NCI-H345 treated with DMSO at 0.1 percent for 48 hours (cell line): ENCODE measurements around the gene NOC2L.

Source experiments
- DNase-seq: peaks from one replicate; lab custom pipeline; 2025; ENCODE audit not compliant: unreplicated experiment; lab: John Stamatoyannopoulos, UW

Gene NOC2L

GRCh38 chr1:930633-931138 is 28.4 kb downstream of the NOC2L start:
- DNase-seq = no peak

- DNase-seq = no peak
Measured at GRCh38 chr1:929712-930632, 29.1 kb downstream of the NOC2L start.

DNA sequence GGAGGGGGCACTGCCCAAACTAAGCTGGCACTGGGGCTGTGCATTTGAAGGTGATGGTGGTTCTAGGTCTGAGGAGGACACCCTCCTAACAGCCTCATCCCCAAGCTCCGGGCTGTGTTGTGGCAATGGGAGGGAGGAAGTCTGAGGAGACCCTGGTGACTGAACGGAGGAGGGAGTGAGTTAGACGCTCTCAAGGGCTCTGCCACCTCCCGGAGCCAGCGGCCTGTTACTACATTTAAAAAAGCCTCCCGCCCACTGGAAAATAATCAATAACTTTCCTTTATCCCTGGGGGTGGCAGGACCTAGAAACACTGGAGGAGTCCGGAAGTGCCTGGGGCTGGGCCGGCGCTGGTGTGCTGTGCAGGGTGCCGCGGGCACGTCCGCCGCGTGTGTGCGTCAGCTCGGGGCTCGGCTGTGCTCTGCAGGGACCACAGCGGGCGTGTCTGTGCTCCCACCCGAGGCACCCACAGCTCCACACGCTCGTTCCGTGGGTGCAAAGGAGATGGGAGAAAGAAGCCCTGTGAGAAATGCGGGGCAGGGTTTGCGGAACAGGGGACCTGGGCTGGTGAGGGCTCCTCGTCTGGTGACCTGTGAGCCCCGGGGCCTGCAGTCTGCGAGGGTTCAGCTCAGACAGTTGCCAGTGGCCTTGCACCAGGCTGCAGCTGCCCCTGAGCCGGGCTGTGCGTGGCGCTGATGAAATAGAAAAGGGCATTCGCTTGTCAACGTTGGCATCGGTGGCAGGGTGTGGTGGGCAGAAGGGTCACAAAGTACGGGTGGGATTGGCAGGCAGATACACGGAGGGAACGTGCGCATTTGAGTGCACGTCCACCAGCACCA is 30.0 kb downstream of the NOC2L start:
- no peak for DNase-seq

DNA sequence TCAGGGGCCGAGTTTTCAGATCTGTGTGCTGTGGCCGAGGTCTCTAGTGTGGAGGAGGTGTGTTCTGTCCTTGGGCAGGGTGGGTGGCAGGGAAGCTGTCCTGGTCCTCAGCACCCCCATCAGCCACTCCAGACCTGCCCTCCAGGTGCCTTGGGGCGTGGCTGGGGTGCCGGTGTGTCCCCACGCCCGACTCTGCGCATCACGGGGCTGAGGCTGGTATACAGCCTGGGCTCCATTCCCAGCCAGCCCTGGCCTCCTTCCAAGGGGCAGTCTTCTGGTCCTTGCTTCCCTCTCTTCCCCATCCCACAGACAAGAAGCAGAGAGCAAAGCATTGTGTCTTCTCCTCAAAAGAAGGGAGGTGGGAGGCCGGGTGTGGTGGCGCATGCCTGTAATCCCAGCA is 31.3 kb downstream of the NOC2L start:
- no peak for DNase-seq

DNA sequence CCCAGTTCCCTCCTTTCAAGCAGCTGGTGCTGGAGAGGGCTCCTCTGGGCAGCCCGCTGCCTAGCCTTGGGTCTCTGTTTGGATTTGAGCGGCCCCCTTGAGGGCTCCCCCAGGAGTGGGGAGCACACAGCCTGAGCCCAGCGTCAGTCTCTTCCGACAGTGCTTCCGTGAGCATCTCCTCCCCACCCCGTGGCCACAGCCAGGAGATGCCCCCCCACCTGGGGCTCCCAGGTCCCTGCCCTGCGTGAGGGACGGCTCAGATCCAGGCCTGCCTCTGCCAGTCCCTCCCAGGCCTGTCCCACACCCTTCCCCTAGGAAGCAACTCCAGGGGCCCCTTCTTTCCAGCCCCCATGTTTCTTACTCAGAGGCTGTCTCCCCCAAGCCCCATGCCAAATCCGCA is 31.8 kb downstream of the NOC2L start:
- no peak for DNase-seq

DNA sequence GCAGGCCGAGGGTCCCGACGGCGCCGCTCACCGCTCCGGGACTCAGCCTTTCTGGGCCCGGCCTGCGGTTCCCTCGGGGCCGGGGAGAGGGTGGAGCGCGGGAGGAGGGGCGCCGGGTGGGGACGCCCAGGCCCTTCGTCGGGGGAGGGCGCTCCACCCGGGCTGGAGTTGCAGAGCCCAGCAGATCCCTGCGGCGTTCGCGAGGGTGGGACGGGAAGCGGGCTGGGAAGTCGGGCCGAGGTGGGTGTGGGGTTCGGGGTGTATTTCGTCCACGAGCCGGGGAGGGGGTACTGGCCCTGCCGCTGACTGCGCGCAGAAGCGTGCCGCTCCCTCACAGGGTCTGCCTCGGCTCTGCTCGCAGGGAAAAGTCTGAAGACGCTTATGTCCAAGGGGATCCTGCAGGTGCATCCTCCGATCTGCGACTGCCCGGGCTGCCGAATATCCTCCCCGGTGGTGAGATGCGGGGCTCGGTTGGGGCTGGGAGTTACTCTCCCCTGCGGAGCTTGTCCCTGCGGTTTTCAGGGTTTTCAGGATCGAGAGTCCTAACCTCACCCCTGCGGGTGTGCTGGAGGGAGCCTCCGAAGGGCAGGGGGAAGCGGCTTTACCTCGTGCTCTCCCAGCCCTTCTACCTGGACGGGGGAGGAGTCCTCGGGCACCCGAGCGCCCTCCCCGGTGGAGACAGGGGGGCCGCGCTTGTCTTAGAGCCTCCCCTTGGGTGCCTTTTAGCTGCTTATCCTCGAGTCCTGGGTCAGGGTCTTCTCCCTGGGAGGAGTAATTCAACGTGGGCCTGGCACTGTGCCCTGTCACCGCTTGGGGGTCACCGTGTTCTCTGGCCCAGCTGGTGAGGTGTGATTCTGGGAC is 33.3 kb downstream of the NOC2L start:
- DNase-seq = no peak

- no peak for DNase-seq
Measured at GRCh38 chr1:924656-925560, 34.1 kb downstream of the NOC2L start.

DNA sequence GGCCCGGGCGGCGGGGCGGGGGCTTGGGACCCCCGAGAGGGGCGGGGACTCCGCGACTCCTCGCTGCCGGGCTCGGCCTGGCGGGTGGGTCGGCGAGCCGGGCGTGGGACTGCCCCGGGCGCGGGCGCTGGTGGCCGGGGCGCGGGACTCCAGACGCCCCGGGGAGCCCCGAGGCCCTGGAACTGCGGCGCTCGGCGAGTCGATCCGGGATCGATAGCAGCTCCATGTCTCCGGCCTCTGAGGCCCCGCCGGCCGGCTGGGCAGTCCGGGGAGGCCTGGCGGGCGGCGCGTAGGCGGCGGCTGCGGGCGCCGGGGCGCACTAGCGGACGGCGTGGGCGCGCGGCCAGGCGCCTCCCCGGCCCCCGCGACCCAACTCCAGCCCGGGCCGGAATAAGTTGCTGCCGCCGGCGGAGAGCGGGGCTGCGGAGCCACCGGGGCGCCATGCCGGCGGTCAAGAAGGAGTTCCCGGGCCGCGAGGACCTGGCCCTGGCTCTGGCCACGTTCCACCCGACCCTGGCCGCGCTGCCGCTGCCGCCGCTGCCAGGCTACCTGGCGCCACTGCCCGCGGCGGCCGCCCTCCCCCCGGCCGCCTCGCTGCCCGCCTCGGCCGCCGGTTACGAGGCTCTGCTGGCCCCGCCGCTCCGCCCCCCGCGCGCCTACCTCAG is 34.9 kb downstream of the NOC2L start:
- DNase-seq = no peak

DNA sequence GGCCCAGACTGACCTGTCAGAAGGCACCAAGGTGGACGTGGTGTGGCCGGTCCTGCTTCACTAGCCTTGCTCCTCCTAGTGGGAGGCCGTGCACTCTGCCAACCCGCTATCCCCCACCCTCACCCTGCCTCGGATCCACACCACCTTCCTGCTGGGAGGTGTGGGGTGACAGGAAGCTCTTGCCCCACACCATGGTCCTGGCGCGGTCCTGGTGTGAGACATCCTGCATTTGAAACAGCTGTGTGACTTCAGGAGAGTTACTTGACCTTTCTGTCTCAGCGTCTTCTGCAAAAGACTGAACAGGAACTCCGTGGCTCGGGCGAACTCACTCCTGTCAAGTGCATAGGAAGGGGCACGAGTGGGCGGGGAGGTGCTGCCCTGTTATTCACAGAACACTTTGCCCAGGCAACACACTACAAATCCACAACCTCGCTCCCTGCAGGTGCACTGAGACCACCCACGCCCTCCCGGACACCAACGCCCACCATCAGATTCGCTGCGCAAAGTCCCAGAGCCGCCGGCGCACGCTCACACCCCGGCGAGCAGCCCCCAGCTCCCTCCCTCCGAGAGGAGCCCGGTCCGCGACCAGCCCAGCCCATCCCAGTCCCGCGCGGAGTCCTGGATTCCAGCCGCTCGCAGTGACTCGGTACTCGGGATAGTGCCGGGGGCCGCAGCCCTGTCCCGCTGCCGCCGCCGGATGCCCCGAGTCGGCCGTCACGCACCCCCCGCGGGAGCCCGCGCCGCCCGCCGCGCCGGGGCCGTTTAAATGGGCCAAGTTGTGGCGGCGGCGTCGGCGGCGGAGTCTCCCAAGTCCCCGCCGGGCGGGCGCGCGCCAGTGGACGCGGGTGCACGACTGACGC is 35.7 kb downstream of the NOC2L start, which contains the start of gene SAMD11:
TSS of gene SAMD11 (plus strand) at position 793 of the 860 bp plus-strand sequence. CDS start 509 bp downstream, outside the sequence.
- DNase-seq = peak; percentile 35

GRCh38 chr1:921011-921837 is 37.8 kb downstream of the NOC2L start:
- peak; percentile 37 for DNase-seq

GRCh38 chr1:920521-920920 is 38.5 kb downstream of the NOC2L start:
- DNase-seq = no peak

- DNase-seq = no peak
Measured at GRCh38 chr1:920010-920409, 39.0 kb downstream of the NOC2L start.

GRCh38 chr1:919271-919872 is 39.7 kb downstream of the NOC2L start:
- no peak for DNase-seq

GRCh38 chr1:918843-919242 is 40.2 kb downstream of the NOC2L start:
- no peak for DNase-seq

- no peak for DNase-seq
Measured at GRCh38 chr1:918353-918752, 40.7 kb downstream of the NOC2L start.

DNA sequence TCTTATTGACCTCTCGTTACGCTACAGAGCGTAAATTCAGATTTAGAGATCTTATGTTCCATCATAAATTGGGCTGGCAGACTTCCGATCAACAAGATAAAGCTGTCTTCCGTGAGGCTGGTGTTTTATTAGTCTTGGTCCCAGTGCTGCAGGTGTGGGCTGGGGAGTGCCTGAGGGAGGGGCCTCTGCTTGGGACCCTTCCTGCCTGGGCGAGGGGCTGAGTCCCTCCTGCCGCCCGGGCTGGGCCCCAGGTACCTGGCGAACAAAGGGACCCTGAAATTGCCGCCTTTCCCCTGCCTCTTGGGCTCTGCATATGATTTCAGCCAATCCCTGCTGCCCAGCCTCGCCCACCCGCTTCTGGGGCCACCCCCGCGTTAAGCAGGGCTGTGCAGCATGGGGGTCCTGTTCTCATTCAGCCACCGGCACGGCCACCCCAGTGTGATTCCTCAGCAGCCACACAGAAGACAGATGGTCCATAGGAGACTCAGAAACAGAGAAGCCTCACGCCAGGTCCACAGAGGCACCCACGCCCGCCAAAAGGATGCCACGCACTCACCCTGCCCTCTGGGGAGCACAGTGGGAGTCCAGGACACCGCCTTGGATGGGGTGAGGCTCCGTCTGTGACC is 41.5 kb downstream of the NOC2L start:
- no peak for DNase-seq

GRCh38 chr1:917076-917459 is 42.0 kb downstream of the NOC2L start:
- DNase-seq = no peak
